H9 (cell line): ENCODE measurements around the gene ADRM1. TPM values are rescaled to one million over a fixed set of nuclear protein-coding genes. Genes with fewer than 3 reads are reported as not detected.

Source experiments
- DNase-seq: peaks from one replicate; pipeline ENCODE4 v3.0.0-alpha.2; 2017
- H2AFZ ChIP-seq: one replicate; pipeline ENCODE4 v1.6.1; 2013; ENCODE audit warnings: mild to moderate bottlenecking, low read length, control low read depth, moderate library complexity
- H2AK5ac ChIP-seq: 2 replicates; pipeline ENCODE4 v1.6.1; 2013; ENCODE audit warnings: low read length, control low read depth, mixed read lengths; ENCODE audit not compliant: insufficient read length
- H2BK120ac ChIP-seq: one replicate; pipeline ENCODE4 v1.6.1; 2013; ENCODE audit warnings: low read depth, mild to moderate bottlenecking, low read length, control low read depth, inconsistent platforms; ENCODE audit not compliant: poor library complexity, severe bottlenecking
- H2BK12ac ChIP-seq: 2 replicates; pipeline ENCODE4 v1.6.1; 2013; ENCODE audit warnings: low read length, control low read depth, mixed read lengths, low read depth; ENCODE audit not compliant: insufficient read length
- H2BK15ac ChIP-seq: 2 replicates; pipeline ENCODE4 v1.6.1; 2013; ENCODE audit warnings: low read depth, low read length, control low read depth
- H2BK20ac ChIP-seq: one replicate; pipeline ENCODE4 v1.6.1; 2013; ENCODE audit warnings: low read depth, mild to moderate bottlenecking, low read length, control low read depth, inconsistent platforms; ENCODE audit not compliant: poor library complexity, severe bottlenecking
- H2BK5ac ChIP-seq: 2 replicates; pipeline ENCODE4 v1.6.1; 2013; ENCODE audit warnings: low read length, control low read depth, mixed read lengths; ENCODE audit not compliant: insufficient read length
- H3K14ac ChIP-seq: 2 replicates; pipeline ENCODE4 v1.6.1; 2013; ENCODE audit warnings: low read length, control low read depth; ENCODE audit not compliant: insufficient read depth
- H3K18ac ChIP-seq: 2 replicates; pipeline ENCODE4 v1.6.1; 2013; ENCODE audit warnings: low read depth, mild to moderate bottlenecking, mixed read lengths, low read length, control low read depth; ENCODE audit not compliant: insufficient read length
- H3K23ac ChIP-seq: 2 replicates; pipeline ENCODE4 v1.6.1; 2013; ENCODE audit warnings: low read length, control low read depth, mixed read lengths, low read depth; ENCODE audit not compliant: insufficient read length
- H3K23me2 ChIP-seq: 2 replicates; pipeline ENCODE4 v1.6.1; 2013; ENCODE audit warnings: low read depth, mild to moderate bottlenecking, mixed read lengths, low read length, control low read depth; ENCODE audit not compliant: insufficient read length, poor library complexity, severe bottlenecking
- H3K27ac ChIP-seq: 2 replicates; pipeline ENCODE4 v1.5.1; 2013; ENCODE audit warnings: low read length, control low read depth, mixed read lengths, low read depth; ENCODE audit not compliant: insufficient read length
- H3K27me3 ChIP-seq: 2 replicates; pipeline ENCODE4 v1.6.1; 2013; ENCODE audit warnings: low read length, control low read depth, inconsistent platforms; ENCODE audit not compliant: insufficient read depth
- H3K4ac ChIP-seq: 2 replicates; pipeline ENCODE4 v1.6.1; 2013; ENCODE audit warnings: low read depth, mild to moderate bottlenecking, control low read depth, inconsistent platforms, low read length, moderate library complexity
- H3K4me1 ChIP-seq: 2 replicates; pipeline ENCODE4 v1.6.1; 2013; ENCODE audit warnings: low read length, control low read depth, inconsistent platforms; ENCODE audit not compliant: insufficient read depth
- H3K4me2 ChIP-seq: 2 replicates; pipeline ENCODE4 v1.6.1; 2013; ENCODE audit warnings: low read length, control low read depth, mixed read lengths; ENCODE audit not compliant: insufficient read length, insufficient read depth
- H3K56ac ChIP-seq: 2 replicates; pipeline ENCODE4 v1.6.1; 2013; ENCODE audit warnings: low read depth, mild to moderate bottlenecking, mixed read lengths, low read length, control low read depth; ENCODE audit not compliant: insufficient read length
- H3K79me1 ChIP-seq: 2 replicates; pipeline ENCODE4 v1.6.1; 2013; ENCODE audit warnings: low read depth, mild to moderate bottlenecking, moderate library complexity, low read length, control low read depth, inconsistent platforms; ENCODE audit not compliant: insufficient read depth, poor library complexity, severe bottlenecking
- H3K79me2 ChIP-seq: 2 replicates; pipeline ENCODE4 v1.6.1; 2013; ENCODE audit warnings: low read length, control low read depth, inconsistent platforms; ENCODE audit not compliant: insufficient read depth
- H3K9ac ChIP-seq: 2 replicates; pipeline ENCODE4 v1.6.1; 2013; ENCODE audit warnings: low read length, control low read depth, mixed read lengths; ENCODE audit not compliant: insufficient read length; ENCODE audit errors: extremely low read depth
- H3K9me3 ChIP-seq: one replicate; pipeline ENCODE4 v1.6.1; 2013; ENCODE audit warnings: low read depth, low read length, inconsistent platforms; ENCODE audit not compliant: control insufficient read depth
- H3T11ph ChIP-seq: one replicate; pipeline ENCODE4 v1.6.1; 2013; ENCODE audit warnings: mild to moderate bottlenecking, low read length, control low read depth, inconsistent platforms
- H4K20me1 ChIP-seq: one replicate; pipeline ENCODE4 v1.6.1; 2013; ENCODE audit not compliant: control insufficient read depth, insufficient read length, insufficient read depth
- H4K5ac ChIP-seq: 2 replicates; pipeline ENCODE4 v1.6.1; 2013; ENCODE audit warnings: low read depth, mild to moderate bottlenecking, mixed read lengths, low read length, control low read depth; ENCODE audit not compliant: insufficient read length
- H4K8ac ChIP-seq: replicated peaks from 2 replicates; pipeline ENCODE4 v1.6.1; 2013; ENCODE audit warnings: low read length, control low read depth, mixed read lengths, low read depth; ENCODE audit not compliant: insufficient read length
- H4K91ac ChIP-seq: 2 replicates; pipeline ENCODE4 v1.6.1; 2013; ENCODE audit warnings: low read depth, mild to moderate bottlenecking, moderate library complexity, mixed read lengths, low read length, control low read depth; ENCODE audit not compliant: insufficient read length
- H3K27ac Mint-ChIP-seq, 3 experiments: 2 replicates in 2 of 3; 3 replicates in 1 of 3; pipeline ENCODE4 v1.8.0; 2020 to 2021; ENCODE audit warnings: mixed read lengths in 3 of 3, mild to moderate bottlenecking in 1 of 3, moderate library complexity in 1 of 3
- H3K27me3 Mint-ChIP-seq: 2 replicates; pipeline ENCODE4 v1.8.0; 2021; ENCODE audit warnings: low read depth, mild to moderate bottlenecking, moderate library complexity, mixed read lengths
- H3K36me3 Mint-ChIP-seq, 3 experiments: 2 replicates in 2 of 3; 3 replicates in 1 of 3; pipeline ENCODE4 v1.8.0; 2020 to 2021; ENCODE audit warnings: low read depth in 3 of 3, mixed read lengths in 3 of 3; ENCODE audit not compliant: insufficient read depth in 1 of 3
- H3K4me1 Mint-ChIP-seq, 2 experiments: 2 replicates each; pipeline ENCODE4 v1.8.0; 2020; ENCODE audit warnings: mixed read lengths in 2 of 2
- H3K4me3 Mint-ChIP-seq, 2 experiments: 2 replicates in 1 of 2; 3 replicates in 1 of 2; pipeline ENCODE4 v1.8.0; 2020 to 2021; ENCODE audit warnings: mild to moderate bottlenecking in 2 of 2, mixed read lengths in 2 of 2, moderate library complexity in 1 of 2
- H3K9me3 Mint-ChIP-seq, 2 experiments: 2 replicates in 1 of 2; 3 replicates in 1 of 2; pipeline ENCODE4 v1.8.0; 2020; ENCODE audit warnings: mild to moderate bottlenecking in 2 of 2, mixed read lengths in 2 of 2, moderate library complexity in 1 of 2
- CTCF ChIP-seq: fragments of 200-600 bp; sonication (generic); conservative IDR thresholded peaks from 3 replicates; pipeline ENCODE4 v1.8.0; 2021; ENCODE audit warnings: antibody characterized with exemption, mild to moderate bottlenecking
- WGBS: extraction: QIAGEN DNeasy Blood & Tissue Kit; methylation state at CpG from one replicate; pipeline ENCODE4 v1.1.7; 2013; ENCODE audit warnings: missing lambda C conversion rate, low lambda C conversion rate, mixed read lengths; ENCODE audit not compliant: insufficient read length; ENCODE audit errors: extremely low coverage; 5-methylcytosine and 5-hydroxymethylcytosine counted together
- total RNA-seq: library from RNA; stranded (reverse); gene quantifications from 2 replicates; pipeline ENCODE4 v1.2.1, GENCODE V29; 2021

The ADRM1 gene
- total RNA-seq, 1 experiment from 2014 or later = 153 TPM

- peaks cover 5% of the 10 kb centered on the region for H3K79me1 ChIP-seq
- H3K9me3 Mint-ChIP-seq = peaks cover 7 to 17% of the 10 kb centered on the region in 2 experiments
- no peak overlapping the region for H4K8ac ChIP-seq
- DNase-seq = no peak
- no peaks in the 10 kb centered on the region; the same call in 1 of the 2 replicates for H3K4me1 ChIP-seq
- peaks cover 9 to 19% of the 10 kb centered on the region in 2 experiments for H3K4me1 Mint-ChIP-seq
- H3K23me2 ChIP-seq = no peaks in the 10 kb centered on the region
- H2AK5ac ChIP-seq = no peak overlapping the region
- H3K79me2 ChIP-seq = no peaks in the 10 kb centered on the region; the same call in 1 of the 2 replicates
- no peak overlapping the region for H3T11ph ChIP-seq
- H3K9ac ChIP-seq = no peak overlapping the region
- no peak overlapping the region for H3K18ac ChIP-seq
- no peaks in the 10 kb centered on the region for H3K9me3 ChIP-seq
- no peak overlapping the region for H4K5ac ChIP-seq
- H3K4me3 Mint-ChIP-seq = no peak overlapping the region
- H4K91ac ChIP-seq = no peak overlapping the region
- H2BK15ac ChIP-seq = no peak overlapping the region
- H2BK20ac ChIP-seq = no peak overlapping the region
- H2AFZ ChIP-seq = no peak overlapping the region
- no peak overlapping the region for H3K23ac ChIP-seq
- no peak overlapping the region for H2BK120ac ChIP-seq
- H3K36me3 Mint-ChIP-seq = peaks cover 9 to 41% (median 36%) of the 10 kb centered on the region in 3 experiments
- no peak overlapping the region; the same call in 1 of the 2 replicates for H3K14ac ChIP-seq
- H3K4me2 ChIP-seq = no peak overlapping the region
- no peaks in the 10 kb centered on the region for H3K27me3 ChIP-seq
- H3K27ac ChIP-seq = no peak overlapping the region
- H2BK5ac ChIP-seq = no peak overlapping the region
- H2BK12ac ChIP-seq = no peak overlapping the region
- no peak overlapping the region; the same call in 1 of the 2 replicates for H3K4ac ChIP-seq
- no peaks in the 10 kb centered on the region; the same call in 1 of the 2 replicates for H3K27me3 Mint-ChIP-seq
- no peaks in the 10 kb centered on the region for H4K20me1 ChIP-seq
- no peak overlapping the region for H3K27ac Mint-ChIP-seq
- WGBS = no CpG with 5 or more reads among the region's 16 CpGs
- no peak overlapping the region for H3K56ac ChIP-seq
- TF ChIP-seq CTCF = no peak
Measured at GRCh38 chr20:62353289-62354030, 50.7 kb downstream of the ADRM1 start.
